Left cardiac atrium (tissue), 4 donors: ENCODE data around the gene ARID1B. TPM values are rescaled to one million over a fixed set of nuclear protein-coding genes. Genes with fewer than 3 reads are reported as not detected.

Source experiments
- ATAC-seq, 2 donors: fragments of 200-7000 bp; cut with Tn5 transposase; one replicate each; pipeline ENCODE4 v1.9.1; 2020; ENCODE audit warnings: mild to moderate bottlenecking in 2 of 2, moderate library complexity in 2 of 2
- DNase-seq: peaks from one replicate; pipeline ENCODE4 v3.0.0-alpha.2; 2020
- intact Hi-C, 2 donors: fragments of 100-400 bp; cut with DNase I; formaldehyde crosslinking; loops; one replicate each; pipeline versions ENCODE4 v1.14.1 to v1.15.1; 2022 to 2023
- total RNA-seq, 2 donors: library from RNA; stranded (reverse); fragmentation: NEBNext Ultra II Directional; extraction: Animal tissue kit (Norgen Biotek cat#: 25700); gene quantifications; one replicate each; pipeline ENCODE4 v1.2.1, GENCODE V29; 2021
- donor health status: DM: no; HTN: yes; CAD: no.
- donor health status: DM: no; HTN: yes; CAD: no; lungs with severe emphysema.
- donor health status: DM: yes; HTN: yes; CAD: no.
- donor health status: Dilated cardiomyopathy.

The ARID1B gene
- total RNA-seq, 2 donors from 2014 or later, result 45.4 to 48.0 TPM

DNA sequence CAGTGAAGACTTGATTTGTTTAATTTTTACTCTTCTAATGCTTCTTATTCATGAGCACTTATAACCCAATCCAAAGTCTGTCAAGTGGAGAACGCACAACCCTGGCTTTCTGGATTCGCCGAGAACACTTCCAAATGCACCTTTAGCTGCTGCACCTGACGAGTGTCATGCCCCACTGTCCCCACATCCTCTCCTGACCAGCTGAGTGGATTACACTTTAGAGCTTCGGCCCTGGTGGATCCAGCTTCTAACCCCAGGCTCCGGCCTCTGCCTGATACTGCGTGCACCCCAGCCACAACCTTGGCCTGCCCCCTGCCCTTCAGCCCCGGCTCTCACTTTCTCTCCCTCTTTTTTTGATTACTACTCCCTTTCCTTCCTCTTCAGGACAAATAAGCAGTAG is 287.3 kb downstream of the ARID1B start:
- DNase-seq (no peak), ATAC-seq (no peak)
- intact Hi-C loops, result no loop called here

DNA sequence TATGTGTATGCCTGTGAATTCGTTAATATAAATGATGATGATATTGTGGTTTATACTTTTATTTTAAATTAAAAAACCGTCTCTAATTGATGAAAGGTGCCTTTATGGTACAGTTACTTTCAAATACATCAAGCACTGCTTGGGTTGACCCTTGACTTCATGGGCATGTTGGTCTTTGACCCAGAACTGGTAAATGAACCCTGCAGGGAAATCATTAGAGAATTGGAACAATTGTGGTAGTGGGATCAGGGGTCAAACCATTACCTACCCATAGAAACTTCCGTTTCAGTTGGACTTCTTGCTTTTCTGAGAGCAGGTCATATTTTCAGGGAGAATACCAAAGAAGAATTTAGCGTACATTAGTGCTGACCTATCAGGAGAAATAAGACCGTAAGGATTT is 288.2 kb downstream of the ARID1B start:
- ATAC-seq (no peak), DNase-seq (no peak)
- intact Hi-C loops, result no loop called here

DNA sequence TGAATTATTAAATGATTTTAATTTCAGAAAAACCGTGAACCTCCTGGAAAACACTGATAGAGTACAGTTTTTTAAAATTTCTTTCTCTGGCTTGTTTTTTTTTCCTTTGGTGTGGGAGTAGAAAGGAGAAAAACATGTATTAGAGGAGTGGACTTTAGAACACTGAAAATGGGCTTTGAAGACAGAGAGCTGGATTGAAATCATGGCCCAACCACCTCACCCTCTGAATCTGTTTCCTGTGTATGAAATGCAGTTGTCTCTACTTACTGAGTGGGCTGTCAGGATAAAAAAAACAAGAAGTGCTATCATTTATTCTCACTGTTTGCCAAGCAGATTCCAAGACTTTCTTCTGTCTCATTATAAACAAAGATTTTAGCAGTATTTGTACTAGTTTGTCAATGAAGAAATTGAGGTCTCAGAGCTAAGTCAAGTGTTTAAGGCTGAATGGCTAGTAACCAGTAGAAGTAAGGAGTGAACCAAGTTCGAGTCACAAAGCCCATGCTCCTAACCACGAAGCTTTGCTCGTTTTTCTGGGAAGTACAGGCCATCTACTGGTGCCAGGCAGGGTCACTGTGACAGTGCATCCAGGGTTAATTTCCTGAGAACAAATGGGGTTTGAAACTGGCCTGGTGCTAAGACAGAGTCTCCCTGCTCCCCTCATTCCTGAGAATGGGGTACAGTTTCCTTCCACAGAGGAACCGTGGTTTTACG is 289.8 kb downstream of the ARID1B start:
- no peak for DNase-seq
- peak in 1 of 2 donors; percentile 23 for ATAC-seq

DNA sequence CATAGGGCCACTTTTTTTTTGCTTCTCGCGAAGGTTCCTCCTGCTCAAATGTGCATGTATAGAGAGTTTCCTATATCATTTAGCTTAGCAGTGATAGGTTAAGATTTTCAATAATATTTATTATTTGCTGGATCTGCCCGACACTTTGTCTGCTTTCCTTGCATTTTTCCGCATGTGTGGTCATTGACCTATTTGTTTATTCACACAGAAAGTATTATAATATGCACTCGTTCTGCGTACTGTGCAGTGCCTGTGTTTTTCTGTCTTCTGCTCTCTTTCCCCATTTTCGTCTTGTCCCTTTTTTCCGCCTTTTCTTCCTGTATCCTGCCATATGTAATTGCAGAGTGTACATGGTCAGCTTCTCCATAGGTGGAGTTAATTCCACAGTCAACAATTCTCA is 290.3 kb downstream of the ARID1B start:
- DNase-seq (no peak), ATAC-seq (no peak)
- intact Hi-C loops, result no loop called here

More for the DNA sequence above, 289.8 kb downstream of the ARID1B start:
- intact Hi-C loops, result no loop called here

DNA sequence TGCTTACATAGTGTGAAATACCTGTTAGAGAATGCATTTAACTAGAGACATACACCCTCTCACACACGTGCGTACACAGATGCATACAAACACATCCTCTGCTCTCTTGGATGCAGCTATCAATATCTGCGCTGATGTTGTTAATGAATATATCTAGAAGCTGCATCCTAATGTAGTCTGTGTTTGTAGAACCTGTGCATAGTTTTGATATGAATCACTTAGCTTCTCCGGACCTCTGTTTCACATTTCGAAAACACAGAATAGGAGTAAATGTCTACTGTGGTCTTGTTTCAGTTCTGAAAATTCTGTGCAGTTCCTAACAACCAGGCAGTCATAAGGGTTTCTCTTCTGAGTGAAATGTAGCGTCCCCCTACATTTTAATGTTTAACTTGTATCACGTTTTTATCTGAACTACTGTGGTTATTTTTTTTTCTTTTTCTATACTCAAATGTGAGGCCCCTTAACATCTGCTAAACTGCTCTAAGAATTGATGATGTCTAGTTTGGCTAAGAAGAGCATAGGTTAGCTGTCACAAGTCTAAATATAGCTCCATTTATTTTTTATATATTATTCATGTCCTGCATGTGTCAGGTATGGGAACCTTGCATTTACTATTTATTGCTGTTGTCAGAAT is 291.6 kb downstream of the ARID1B start:
- intact Hi-C loops, result no loop called here
- no peak for DNase-seq
- peak in 1 of 2 donors; percentile 40 for ATAC-seq

DNA sequence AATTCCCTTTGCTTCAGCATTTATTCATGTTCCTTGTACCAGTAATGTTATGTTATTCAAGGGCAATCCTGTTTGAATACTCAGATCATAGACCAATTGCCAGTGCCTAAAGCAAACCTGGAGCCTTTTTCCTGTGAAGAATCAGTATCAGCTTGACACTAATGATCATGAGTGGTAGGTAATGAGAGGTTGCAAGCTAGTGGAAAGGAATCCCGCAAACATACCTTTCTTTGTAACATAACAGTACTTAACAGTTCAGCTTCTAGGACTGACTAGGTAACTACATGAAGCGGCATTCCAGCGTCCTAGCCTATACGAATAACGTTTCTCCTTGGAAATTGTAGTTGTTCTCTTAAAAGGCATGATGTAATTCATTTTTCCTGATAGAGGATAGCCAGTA is 292.4 kb downstream of the ARID1B start:
- DNase-seq (no peak), ATAC-seq (no peak)
- intact Hi-C loops, result no loop called here

DNA sequence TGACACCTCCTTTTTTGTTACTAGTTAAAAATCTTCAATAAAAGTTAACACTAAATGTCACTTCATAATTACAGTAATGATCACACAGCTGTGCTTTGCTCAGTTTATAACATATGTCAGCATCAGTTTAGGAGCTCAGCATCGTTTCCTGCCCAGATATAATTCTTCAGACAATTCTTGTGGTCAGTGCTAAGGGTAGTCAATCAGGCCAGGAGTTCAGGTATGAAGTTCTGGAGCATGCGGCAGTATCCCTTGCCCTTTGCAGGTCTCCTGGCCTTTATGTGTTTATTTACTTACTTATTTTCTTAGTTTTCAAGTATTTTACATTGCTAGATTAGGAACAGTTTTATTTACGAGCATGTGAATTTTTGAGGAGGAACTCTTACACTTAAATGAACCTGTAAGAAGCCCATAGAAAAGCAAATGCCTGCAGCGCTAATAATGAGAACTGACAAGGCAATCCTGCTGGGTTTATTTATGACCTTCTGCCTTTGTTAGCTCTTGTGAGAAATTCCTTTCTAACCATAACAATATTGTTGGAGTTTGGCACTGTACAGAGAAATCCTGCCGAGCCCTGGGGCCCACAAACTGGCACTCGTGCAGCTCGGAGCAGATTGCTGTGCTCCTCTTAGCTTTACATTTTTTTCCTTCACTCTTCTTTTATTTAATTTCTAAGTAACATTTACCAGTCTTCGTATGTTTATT is 293.4 kb downstream of the ARID1B start:
- intact Hi-C loops, result no loop called here
- DNase-seq, result no peak

DNA sequence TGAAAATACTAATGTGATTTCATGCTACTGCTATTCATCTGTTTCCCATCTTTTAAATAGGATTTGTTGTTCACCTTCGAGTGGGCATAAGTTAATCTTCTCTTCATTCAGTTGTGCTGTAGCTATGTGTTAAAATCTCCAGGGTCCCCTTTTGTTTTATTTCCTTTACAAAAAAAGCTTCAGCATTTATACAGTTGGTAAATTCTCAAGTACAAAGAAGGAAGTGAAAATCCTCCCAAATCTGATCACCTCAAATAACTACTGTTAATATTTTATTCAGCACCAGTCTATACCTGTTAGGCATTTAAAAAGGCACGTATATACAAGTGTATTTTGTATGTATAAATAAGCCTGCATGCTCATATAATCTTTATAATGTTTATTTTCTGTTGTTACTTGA is 294.9 kb downstream of the ARID1B start:
- intact Hi-C loops, result no loop called here
- no peak for DNase-seq

More for the DNA sequence above, 293.4 kb downstream of the ARID1B start:
- ATAC-seq, result no peak

DNA sequence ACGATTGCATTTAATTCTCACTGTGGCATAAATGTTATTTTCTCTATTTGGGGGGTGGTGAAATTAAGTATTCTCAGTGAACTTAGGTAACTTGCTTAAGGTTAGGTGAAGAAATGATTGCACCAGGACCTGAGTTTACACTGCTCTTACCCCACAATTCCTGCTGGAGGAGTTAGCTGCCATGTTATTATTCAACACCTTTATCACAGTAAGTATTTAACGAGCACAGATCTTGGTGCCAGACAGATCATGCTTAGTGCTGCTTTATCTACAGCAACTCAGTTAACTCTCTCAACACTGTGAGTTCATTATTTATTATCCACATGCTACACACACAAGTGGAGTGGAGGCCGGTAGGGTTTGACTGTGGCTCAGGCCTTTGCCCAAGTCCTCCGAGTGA is 296.4 kb downstream of the ARID1B start:
- intact Hi-C loops, result no loop called here
- ATAC-seq (peak; percentile 16 to 66), DNase-seq (no peak)

More for the DNA sequence above, 294.9 kb downstream of the ARID1B start:
- no peak for ATAC-seq

DNA sequence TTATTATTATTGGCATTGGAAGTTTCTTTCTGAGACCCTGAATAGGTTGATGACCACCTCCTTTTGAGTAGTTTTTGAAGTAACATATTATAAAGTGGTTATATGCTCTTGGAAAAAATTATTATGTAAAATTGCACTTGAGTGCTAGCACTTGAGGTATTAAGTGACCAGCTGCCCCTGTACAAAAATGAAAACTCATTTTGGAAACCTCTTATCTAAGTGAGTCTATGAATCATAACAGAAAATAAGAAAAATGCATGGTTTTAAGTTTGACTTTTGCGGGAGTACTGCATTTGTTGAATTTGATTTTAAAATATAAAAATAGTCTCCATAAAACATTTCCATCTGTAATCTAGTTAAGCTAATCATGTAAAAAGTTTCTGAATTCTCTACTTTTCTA is 297.8 kb downstream of the ARID1B start:
- ATAC-seq (peak in 1 of 2 donors; percentile 66), DNase-seq (no peak)
- intact Hi-C loops, result no loop called here

DNA sequence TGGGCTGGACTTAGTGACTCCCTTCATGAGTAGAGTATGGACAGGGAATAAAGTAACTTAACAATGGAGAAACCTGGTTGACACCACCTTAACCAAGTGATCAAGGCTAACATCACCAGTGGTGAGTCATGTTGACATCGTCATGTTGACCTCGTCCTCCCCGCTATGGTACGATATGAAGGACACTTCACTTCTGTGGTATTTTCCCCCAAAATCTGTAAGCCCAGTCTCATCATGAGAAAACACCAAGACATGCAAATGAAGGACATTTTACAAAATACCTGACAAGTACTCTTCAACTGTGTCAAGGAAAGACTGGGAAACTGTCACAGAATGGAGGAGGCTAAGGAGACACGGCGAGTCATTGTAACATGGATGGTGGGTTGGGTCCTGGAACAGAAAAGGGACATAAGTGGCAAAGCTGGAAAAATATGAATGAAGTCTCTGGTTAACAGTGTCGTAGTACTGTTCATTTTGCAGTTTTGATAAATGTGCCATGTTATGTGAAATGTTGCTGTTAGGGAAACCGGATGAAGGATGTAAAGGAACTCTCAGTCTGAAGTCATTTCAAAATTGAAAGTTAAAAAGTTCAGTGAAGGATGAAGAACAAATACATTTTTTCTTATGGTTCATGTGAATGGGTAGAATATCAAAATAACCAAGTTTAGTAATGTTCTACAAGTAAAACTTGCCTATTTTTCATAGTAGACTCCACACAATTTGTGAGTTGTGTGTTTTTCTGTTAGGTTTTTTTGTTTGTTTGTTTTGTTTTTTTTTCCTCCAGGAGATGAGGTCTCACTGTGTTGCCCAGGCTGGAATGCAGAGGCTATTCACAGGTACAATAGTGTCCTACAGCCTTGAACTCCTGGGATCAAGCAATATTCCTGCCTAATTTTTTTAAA is 298.6 kb downstream of the ARID1B start:
- DNase-seq (no peak), ATAC-seq (peak in 1 of 2 donors; percentile 21)
- intact Hi-C loops, result no loop called here

DNA sequence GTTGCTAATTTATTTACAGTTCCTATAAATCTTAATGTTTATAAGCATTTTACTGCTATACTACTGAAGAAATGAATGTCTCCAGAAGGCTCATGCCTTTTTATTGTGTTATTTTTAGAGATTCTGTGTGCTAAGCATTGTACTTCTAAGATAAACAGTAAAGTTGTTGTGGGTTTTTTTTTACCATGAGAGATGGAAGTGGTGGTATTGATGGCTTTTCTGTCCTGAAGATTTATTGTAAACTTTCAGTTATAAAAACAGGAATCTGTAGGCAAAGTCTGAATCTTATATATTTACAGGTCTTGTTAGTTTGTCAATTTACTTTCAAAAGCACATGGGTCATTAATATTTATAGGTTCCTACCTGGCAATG is 299.3 kb downstream of the ARID1B start:
- ATAC-seq, result no peak
- intact Hi-C loops, result no loop called here
- DNase-seq, result no peak

DNA sequence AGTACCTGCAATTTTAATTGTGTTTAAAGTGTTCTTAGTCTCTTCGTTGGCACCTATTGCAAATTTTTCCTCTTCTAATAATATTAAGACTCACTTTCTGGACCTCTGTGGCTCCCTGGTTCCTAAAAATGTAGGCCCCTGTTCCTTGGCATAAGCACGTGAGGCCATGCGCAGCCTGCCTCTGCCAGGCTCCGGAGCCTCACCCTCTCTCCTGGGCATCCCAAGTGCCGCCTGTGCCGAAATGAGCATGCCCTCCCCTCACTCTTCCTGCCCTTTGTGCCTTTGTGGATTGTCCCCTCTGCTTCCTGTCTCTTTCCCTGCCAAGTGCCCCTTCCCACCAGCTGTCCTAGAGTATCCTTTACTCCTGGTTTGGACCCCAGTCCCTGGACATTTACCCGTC is 300.1 kb downstream of the ARID1B start:
- DNase-seq (no peak), ATAC-seq (peak in 1 of 2 donors; percentile 27)
- intact Hi-C loops, result no loop called here

DNA sequence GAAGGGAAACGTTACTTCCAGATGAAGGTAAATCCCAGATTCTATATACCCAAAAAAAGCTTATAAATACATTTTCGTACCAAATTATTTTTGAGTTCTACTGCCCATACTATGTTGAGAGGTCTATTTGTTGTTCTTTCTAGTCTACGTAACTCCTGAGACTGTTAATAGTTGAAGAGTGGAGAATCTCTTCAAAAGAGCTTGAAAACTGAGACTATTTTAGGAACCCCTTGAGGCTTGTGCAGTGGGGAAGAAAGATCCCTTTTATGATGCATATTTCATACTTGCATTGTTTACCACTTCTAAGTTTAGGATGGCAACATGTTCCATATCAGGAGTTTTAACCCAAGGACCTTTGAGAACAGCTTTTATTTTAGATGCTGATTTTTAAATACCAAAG is 301.1 kb downstream of the ARID1B start:
- intact Hi-C loops, result no loop called here
- ATAC-seq (no peak), DNase-seq (no peak)

DNA sequence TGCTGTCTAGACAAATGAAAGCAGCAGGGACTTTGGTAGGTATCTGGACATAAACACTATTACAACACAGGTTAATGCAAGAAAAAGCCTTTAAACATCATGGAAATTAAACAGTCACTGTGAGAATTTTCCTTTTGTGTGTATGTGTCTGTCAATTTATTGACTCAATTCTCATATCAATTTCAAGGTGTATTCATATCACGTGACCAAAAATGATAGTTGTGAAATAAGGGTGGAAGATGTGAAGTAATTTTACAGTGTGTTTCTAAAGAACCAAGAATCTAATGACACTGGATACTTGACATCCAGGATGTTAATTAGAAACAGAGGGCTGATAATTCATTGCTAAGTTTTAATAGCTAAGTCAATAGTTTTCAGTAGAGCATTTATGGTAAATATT is 302.1 kb downstream of the ARID1B start:
- ATAC-seq (no peak), DNase-seq (no peak)
- intact Hi-C loops, result no loop called here

DNA sequence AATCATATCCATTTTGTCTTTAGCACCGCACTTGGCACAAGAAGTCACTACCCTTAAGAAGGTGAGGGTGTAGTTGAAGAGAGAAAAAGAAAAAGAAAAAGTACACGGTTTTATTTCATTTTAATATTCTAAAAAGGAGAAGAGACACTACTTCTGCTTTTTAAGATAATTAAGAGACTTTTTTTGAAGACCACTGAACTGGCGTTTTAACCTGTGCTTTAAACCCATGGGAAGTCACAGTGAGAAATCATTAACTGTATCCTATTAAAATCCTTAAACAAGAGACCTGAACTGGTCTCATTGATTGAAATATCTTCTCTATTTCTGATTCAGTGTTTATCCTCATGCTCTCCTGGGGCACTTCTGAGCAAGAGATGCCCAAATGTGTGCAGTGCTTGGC is 302.6 kb downstream of the ARID1B start:
- ATAC-seq (no peak), DNase-seq (no peak)
- intact Hi-C loops, result no loop called here

DNA sequence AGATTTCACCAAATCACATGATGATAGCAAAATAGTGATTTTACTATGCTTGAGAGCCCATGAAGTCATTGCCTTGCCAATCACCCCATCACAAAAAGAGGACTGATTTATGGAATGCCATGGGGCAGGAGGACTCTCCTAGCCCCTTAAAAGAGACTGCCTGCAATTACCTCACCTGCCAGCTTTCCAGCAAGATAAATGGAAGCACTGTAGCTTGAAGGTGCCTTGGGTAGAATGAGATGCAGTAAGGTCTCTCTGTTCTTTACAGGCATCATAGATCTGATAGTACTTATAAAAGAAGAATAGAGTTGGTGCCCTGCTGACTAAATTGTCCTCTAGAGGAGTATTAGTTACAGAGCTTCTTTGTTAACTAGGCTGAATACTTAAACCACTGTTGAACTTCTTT is 303.8 kb downstream of the ARID1B start:
- intact Hi-C loops, result no loop called here
- DNase-seq (no peak), ATAC-seq (no peak)

DNA sequence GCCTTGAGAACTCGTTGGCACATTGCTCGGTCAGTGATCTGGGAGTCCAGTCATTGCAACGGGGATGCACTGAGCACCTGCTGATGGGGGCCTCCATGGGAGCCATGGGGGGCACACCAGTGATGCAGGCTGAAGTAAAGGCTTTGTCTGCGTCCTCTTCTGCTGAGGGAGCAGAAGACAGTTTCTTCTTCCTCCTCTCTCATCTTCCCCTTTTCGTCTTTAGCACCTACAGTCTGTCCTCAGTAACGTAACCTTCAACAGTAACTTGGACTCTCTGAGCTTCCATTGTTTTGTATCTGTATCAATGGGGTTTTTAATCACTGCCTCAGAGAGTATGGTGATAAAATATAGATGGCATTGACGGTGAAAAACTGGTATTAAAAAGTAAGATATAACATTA is 306.2 kb downstream of the ARID1B start:
- no peak for ATAC-seq
- intact Hi-C loops, result no loop called here
- no peak for DNase-seq

DNA sequence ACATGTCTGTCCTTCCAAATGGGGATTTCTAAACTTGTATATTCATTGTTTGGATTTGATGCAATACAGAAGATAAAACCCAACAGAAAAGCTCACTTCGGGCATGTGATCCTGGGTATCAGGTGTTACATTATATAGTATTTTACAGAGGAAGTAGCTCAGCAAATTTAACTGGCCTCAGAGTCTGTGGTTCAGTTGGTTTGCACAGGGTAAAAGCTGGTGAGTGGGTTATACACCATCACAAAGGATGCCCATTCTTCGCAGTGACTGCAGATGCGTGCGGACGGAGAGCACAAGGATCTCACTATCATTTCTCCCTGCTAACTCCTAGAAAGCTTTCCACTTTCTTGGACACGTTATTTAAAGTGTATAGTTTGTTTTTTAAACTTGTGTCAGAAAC is 309.5 kb downstream of the ARID1B start:
- DNase-seq (no peak), ATAC-seq (no peak)
- intact Hi-C loops, result no loop called here

DNA sequence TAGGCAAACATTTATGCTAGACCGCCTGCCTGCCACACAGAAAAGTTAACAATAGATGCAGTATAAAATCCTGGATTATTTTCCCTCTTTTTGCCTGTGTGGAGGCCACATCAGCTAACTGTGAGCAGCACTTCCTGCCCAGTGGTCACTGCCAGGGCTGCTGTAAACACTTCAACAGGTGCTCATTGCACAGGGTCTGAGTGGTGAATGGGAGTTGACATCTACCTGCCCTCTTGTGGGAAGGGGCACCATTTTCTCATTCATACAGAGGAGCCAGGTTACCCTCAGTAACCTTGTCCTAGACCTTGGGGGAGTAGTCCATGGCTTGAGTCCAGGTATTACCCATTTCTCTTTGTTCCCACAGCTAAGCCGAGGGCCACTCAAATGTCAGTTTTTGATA is 310.8 kb downstream of the ARID1B start:
- ATAC-seq, result peak in 1 of 2 donors; percentile 17
- intact Hi-C loops, result no loop called here
- DNase-seq, result no peak
